NB4 (cell line): ENCODE results near the gene NOTUM.

Source experiments
- DNase-seq: peaks from one replicate; pipeline ENCODE4 v3.0.0; 2010; ENCODE audit warnings: low read depth
- H3K4me3 ChIP-seq: one replicate; pipeline ENCODE4 v1.5.1; 2011; ENCODE audit warnings: mild to moderate bottlenecking, low read depth, low read length, moderate library complexity
- MAX ChIP-seq: IDR thresholded peaks from 2 replicates; pipeline ENCODE4 v1.6.1; 2011; ENCODE audit warnings: low read depth, low read length
- MYC ChIP-seq: IDR thresholded peaks from 2 replicates; pipeline ENCODE4 v1.6.1; 2011; ENCODE audit warnings: low read depth, low read length
- POLR2A ChIP-seq: IDR thresholded peaks from 2 replicates; pipeline ENCODE4 v1.6.1; 2011; ENCODE audit warnings: mild to moderate bottlenecking; ENCODE audit not compliant: insufficient read length; ENCODE audit errors: extremely low read depth
- TF ChIP-seq, protein P1 (sequence below): IDR thresholded peaks from one replicate; pipeline ENCODE4 v1.5.1; 2012; ENCODE audit warnings: low read depth, low read length

The NOTUM gene

GRCh38 chr17:81924557-81925532, 36.1 kb downstream of the NOTUM start:
- DNase-seq, result peak; percentile 56
- peak overlapping the region; percentile 72 for H3K4me3 ChIP-seq
- TF ChIP-seq MYC, result no peak

GRCh38 chr17:81923302-81924260, 37.4 kb downstream of the NOTUM start:
- TF ChIP-seq, protein P1, sequence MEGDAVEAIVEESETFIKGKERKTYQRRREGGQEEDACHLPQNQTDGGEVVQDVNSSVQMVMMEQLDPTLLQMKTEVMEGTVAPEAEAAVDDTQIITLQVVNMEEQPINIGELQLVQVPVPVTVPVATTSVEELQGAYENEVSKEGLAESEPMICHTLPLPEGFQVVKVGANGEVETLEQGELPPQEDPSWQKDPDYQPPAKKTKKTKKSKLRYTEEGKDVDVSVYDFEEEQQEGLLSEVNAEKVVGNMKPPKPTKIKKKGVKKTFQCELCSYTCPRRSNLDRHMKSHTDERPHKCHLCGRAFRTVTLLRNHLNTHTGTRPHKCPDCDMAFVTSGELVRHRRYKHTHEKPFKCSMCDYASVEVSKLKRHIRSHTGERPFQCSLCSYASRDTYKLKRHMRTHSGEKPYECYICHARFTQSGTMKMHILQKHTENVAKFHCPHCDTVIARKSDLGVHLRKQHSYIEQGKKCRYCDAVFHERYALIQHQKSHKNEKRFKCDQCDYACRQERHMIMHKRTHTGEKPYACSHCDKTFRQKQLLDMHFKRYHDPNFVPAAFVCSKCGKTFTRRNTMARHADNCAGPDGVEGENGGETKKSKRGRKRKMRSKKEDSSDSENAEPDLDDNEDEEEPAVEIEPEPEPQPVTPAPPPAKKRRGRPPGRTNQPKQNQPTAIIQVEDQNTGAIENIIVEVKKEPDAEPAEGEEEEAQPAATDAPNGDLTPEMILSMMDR, result no peak
- no peak for TF ChIP-seq POLR2A
- TF ChIP-seq MYC, result peak; percentile 27; the same call in 1 of the 2 replicates
- TF ChIP-seq MAX, result peak; percentile 40; the same call in 1 of the 2 replicates
- H3K4me3 ChIP-seq, result peak overlapping the region; percentile 72
- DNase-seq, result peak; percentile 96

GRCh38 chr17:81922566-81923301, 38.3 kb downstream of the NOTUM start:
- peak overlapping the region; percentile 59 for H3K4me3 ChIP-seq
- TF ChIP-seq POLR2A, result no peak
- TF ChIP-seq, protein P1, result no peak
- no peak for TF ChIP-seq MAX
- TF ChIP-seq MYC, result no peak

DNA sequence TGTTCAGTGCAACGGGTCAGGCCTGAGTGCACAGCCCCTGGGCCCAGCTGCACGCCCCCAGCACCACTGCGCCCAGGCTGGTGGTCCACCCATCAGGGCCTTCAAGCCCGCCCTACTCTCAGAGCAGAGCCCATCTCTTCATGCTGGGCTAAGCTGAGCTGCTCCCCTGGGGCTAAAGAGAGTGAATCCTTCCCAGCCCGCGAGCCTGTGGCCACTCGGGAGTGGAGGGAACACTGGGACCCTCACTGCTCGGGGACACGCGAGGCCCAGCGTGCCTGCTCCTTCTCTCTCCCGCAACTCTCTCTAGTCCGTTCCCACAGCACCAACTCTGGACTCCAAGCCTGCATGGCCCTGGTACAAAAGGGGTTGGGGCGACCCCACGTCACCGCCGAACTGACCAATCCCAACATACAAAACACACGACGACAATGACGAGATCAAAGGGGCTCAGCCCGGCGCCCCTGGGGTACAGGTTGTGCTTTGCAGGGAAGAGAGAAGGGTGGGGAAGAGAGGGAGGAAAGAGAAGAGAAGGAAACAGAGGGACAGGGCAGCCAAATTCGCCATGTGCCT, 38.9 kb downstream of the NOTUM start:
- TF ChIP-seq, protein P1, result no peak
- TF ChIP-seq MAX (no peak), MYC (no peak), POLR2A (no peak)
- H3K4me3 ChIP-seq, result no peak overlapping the region
- DNase-seq, result no peak

More at GRCh38 chr17:81922566-81923301, 38.3 kb downstream of the NOTUM start:
- DNase-seq, result no peak

- no peak for TF ChIP-seq MYC
- no peak for TF ChIP-seq MAX
- TF ChIP-seq, protein P1, result no peak
- no peak for TF ChIP-seq POLR2A
- H3K4me3 ChIP-seq, result no peak overlapping the region
- DNase-seq, result no peak
Measured at GRCh38 chr17:81921537-81921862, 39.5 kb downstream of the NOTUM start.
